SK-N-MC (cell line): ENCODE results near the gene TMIGD2.

Source experiments
- DNase-seq: peaks from one replicate; pipeline ENCODE4 v3.0.0-alpha.2; 2011; ENCODE audit warnings: low read depth, low spot score
- H3K27ac ChIP-seq: fragments of 200-600 bp; sonication (generic); 2 replicates; pipeline ENCODE4 v1.5.1; 2016; ENCODE audit warnings: mixed run types
- H3K36me3 ChIP-seq: fragments of 200-600 bp; sonication (generic); 2 replicates; pipeline ENCODE4 v1.6.1; 2017; ENCODE audit warnings: antibody characterized with exemption, low read length, mixed read lengths; ENCODE audit not compliant: insufficient read depth
- H3K4me3 ChIP-seq: fragments of 200-600 bp; sonication (generic); 2 replicates; pipeline ENCODE4 v1.5.1; 2016
- H3K9ac ChIP-seq: fragments of 200-600 bp; sonication (generic); 2 replicates; pipeline ENCODE4 v1.8.0; 2017; ENCODE audit warnings: mixed run types, mixed read lengths; ENCODE audit not compliant: insufficient read length
- H3K9me3 ChIP-seq: fragments of 200-600 bp; sonication (generic); 2 replicates; pipeline ENCODE4 v1.6.1; 2017; ENCODE audit warnings: low read depth, mild to moderate bottlenecking, antibody characterized with exemption, low read length, moderate library complexity, mixed read lengths
- EZH2 ChIP-seq: fragments of 200-600 bp; sonication (generic); IDR thresholded peaks from one replicate; pipeline ENCODE4 v1.6.1; 2017; ENCODE audit warnings: antibody characterized with exemption
- FOXP2 ChIP-seq: optimal IDR thresholded peaks from 2 replicates; pipeline ENCODE3; 2011; ENCODE audit warnings: mild to moderate bottlenecking, moderate library complexity; ENCODE audit not compliant: insufficient read depth; ENCODE audit errors: extremely low read length, control extremely low read depth
- POLR2AphosphoS5 ChIP-seq: IDR thresholded peaks from 2 replicates; pipeline ENCODE4 v1.6.1; 2012; ENCODE audit warnings: mild to moderate bottlenecking, low read depth, low read length, borderline replicate concordance

The TMIGD2 gene

DNA sequence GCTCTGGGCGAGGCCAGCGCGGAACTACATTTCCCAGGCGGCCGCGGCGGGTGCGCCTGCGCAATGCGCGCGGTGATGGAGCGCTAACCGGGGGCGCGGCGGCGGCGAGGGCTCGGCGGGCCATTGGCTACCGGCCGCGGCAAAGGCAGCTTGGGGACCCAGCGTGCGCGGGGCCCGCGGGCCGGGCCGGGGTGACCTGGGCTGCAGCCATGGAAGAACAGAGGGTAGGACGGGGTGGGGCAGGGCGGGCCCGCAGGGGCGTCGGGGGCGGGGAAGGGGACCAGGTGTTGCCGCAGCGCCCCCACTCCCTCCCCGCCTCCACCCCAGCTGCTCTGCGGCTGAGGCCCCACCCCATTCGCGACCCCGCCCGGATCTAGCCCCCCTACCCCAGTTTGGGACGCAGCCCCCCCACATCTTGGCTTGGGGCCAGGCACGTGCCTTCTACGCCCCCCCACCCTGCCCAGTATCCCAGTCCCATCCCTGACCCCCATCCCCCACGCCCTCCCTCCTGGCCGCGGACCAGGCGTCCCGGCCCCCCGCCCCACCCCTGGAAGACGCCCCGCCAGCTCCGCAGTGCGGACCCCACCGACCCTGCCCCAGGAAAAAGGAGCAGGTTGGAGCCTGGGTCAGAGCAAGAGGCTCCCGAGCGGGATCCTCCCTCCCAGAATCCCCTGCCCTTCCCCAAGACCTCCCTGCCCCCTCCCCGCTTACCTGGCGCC, 2.5 kb upstream of the TMIGD2 start, which contains the start of gene FSD1:
TSS of gene FSD1 (plus strand) at position 61 of the 719 bp plus-strand sequence. CDS start at position 210, 149 bp downstream.
- H3K9ac ChIP-seq = no peak within 1 kb of the TSS
- TF ChIP-seq POLR2AphosphoS5 (no peak), FOXP2 (no peak)
- H3K9me3 ChIP-seq = no peaks in the 10 kb centered on the region
- H3K36me3 ChIP-seq = no peaks in the 10 kb centered on the region
- no peak within 1 kb of the TSS for H3K27ac ChIP-seq
- DNase-seq = no peak
- H3K4me3 ChIP-seq = peak within 1 kb of the TSS; percentile 69

DNA sequence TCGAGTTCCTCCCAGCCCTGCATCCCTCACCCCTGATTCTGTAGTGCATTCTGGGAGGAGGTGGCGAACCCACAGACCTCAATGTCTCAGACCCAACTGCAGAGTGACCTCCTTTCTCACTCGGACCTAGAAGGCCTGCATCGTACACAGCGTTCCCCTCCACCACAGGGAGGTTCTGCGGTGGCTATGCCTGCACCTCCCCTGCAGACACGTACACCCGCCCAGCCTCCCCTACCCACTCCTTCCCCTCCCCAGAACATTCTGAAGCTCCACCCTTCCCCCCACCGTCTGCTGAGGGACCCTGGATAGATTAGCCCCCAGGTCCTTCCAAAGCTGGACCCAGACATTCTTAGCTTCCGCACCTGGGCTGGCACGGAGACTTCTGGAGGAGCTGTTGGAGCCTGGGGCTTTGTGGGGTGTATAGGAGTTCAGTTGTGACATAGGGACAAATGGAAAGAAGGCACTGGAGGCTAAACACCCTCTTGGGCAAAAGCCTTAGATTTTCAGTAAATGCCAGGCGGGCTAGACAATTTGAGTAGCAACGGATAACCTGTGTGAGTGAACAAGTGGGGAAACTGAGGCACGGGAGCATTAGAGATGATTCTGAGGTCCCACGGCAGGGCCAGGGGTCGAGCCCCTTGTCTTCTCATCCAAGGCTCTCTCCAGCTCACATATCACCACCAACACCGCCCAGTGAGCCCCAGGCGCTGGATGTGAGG, 1.8 kb upstream of the TMIGD2 start:
- no peaks in the 10 kb centered on the region for H3K9me3 ChIP-seq
- TF ChIP-seq POLR2AphosphoS5 (no peak), EZH2 (no peak), FOXP2 (no peak)
- no peaks in the 10 kb centered on the region for H3K36me3 ChIP-seq
- H3K9ac ChIP-seq = no peak overlapping the region
- DNase-seq = no peak
- peak overlapping the region; percentile 69 for H3K4me3 ChIP-seq
- H3K27ac ChIP-seq = no peak overlapping the region

- no peak for TF ChIP-seq FOXP2
- no peak for TF ChIP-seq POLR2AphosphoS5
- TF ChIP-seq EZH2 = no peak
- no peaks in the 10 kb centered on the region for H3K9me3 ChIP-seq
- H3K36me3 ChIP-seq = no peaks in the 10 kb centered on the region
- H3K4me3 ChIP-seq = no peak overlapping the region
- peak overlapping the region; percentile 15 for H3K9ac ChIP-seq
- DNase-seq = no peak
- H3K27ac ChIP-seq = no peak overlapping the region
Observed at GRCh38 chr19:4301590-4302242, 473 bp downstream of the TMIGD2 start.

DNA sequence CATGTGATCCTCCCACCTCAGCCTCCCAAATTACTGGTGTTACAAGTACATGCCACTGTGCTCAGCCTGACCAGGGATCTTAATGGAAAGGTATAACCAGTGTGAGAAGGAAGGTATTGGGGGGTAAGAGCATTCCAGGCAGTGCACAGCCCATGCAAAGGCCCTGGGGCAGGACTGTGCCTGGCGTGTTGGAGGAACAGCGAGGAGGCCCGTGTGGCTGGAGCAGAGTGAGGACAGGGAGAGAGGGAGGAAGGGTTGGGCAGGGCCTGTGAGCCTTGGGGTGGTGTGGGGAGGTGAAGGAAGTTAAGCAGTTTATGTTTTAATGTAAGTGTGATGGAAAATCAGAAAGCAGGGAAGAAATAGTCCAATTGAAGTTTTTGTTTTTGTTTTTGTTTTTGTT, 1.6 kb downstream of the TMIGD2 start:
- Histone ChIP-seq H3K9me3 (no peaks in the 10 kb centered on the region), H3K4me3 (no peak overlapping the region), H3K27ac (no peak overlapping the region), H3K36me3 (no peaks in the 10 kb centered on the region), H3K9ac (no peak overlapping the region)
- DNase-seq = no peak
- TF ChIP-seq FOXP2 = no peak
- TF ChIP-seq POLR2AphosphoS5 = no peak
- TF ChIP-seq EZH2 = no peak

DNA sequence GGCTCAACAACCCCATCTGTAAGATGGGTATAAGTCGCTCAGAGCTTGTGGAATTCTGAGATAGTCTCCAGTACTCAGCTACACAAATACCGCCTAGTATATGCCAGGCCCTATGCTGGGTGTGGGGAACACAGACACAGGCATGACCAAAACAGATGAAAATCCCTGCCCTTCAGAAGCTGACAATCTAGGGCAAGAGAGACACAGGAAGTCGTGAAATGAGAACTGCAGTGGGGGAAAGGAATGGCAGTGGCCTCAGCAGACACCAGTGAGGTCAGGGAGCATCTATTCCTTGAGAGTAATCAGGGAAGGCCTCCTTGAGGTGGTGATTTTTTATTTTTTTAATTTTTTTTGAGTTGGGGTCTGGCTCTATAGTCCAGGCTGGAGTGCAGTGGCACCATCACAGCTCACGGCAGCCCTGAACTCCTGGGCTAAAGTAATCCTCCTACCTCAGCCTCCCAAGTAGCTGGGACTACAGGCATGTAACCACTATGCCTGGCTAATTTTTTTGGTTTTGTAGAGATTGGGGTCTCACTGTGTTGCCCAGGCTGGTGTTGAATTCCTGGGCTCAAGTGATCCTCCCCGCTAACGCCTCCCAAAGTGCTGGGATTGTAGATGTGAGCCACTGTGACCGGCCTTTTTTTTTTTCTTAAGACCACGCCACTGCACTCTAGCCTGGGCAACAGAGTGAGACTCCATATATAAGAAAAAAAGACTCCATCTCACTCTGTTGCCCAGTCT, 3.2 kb downstream of the TMIGD2 start:
- TF ChIP-seq EZH2 (no peak), POLR2AphosphoS5 (no peak)

DNA sequence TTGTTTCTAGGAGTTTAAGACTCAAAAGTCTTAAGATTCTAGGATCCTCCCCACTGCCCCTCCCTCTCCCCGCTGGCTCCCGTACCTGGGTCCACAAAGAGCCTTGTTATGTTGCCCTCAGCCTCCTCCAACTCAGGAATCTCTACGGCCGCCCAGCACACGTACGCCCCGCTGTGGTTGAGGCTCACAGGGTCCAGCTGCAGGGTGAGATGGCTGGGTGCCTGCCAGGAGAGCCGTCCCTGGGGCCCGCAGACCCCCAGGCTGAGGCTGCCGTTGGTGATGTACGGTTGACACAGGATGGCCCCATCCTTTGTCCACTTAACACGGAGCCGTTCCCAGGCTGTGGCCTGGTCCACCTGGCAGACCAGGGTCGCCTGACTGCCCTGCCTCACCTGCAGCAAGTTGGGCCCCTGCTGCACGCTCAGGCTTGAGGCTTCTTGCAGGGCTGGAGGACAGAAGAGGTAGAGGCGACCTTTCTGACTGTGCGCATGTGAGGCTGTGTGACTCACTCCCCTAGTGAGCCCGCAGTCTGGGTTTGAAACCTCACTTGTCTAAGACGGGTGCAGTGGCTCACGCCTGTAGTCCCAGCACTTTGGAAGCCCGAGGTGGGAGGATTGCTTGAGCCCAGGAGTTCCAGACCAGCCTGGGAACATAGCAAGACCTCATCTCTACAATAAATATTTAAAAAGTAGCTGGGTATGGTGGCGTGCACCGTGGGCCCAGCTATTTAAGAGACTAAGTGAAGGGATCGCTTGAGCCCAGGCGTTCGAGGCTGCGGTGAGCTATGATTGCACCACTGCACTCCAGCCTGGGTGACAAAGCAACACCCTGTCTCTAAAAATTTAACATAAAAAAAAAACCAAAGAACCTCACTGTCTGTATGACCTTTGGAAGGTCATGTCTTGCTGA, 4.0 kb downstream of the TMIGD2 start:
- H3K9me3 ChIP-seq = no peaks in the 10 kb centered on the region
- no peak for DNase-seq
- no peak overlapping the region for H3K27ac ChIP-seq
- TF ChIP-seq FOXP2 = no peak
- no peak for TF ChIP-seq POLR2AphosphoS5
- no peaks in the 10 kb centered on the region for H3K36me3 ChIP-seq
- H3K9ac ChIP-seq = no peak overlapping the region
- H3K4me3 ChIP-seq = no peak overlapping the region

More for the DNA sequence above, 3.2 kb downstream of the TMIGD2 start:
- no peak overlapping the region for H3K27ac ChIP-seq
- H3K4me3 ChIP-seq = no peak overlapping the region
- no peak overlapping the region for H3K9ac ChIP-seq
- no peak for DNase-seq
- no peaks in the 10 kb centered on the region for H3K36me3 ChIP-seq
- H3K9me3 ChIP-seq = no peaks in the 10 kb centered on the region

DNA sequence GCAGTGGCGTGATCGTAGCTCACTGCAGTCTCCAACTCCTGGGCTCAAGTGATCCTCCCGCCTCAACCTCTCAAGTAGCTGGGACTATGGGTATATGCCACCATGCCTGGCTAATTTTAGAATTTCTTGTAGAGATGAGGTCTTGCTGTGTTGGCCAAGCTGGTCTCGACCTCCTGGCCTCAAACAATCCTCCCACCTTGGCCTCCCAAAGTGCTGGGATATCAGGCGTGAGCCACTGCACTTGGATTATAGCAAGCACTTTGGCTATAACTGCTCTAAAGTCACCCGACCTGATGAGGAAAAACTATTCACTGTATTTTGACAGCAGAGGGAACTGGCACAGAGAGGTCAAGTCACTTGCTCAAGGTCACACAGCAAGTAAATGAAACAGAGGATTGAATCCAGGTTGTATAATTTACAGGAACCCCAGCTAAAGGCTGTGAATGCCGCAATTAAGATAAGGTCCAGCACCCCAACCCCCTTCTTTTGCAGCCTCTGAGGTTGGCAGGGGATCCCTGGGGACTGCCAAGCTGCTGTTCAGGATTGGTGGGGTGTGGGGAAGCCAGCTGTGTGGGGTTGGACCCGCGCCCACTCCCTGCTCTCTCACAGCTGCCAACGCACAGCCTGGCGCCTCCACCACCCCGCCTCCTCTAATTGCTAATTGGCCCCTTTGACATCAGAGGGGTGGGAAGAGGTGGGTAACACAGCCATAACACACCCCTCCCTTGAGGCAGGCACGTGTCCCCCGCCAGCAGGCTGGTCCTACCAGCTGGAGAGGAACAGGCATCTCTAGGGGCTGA, 6.0 kb downstream of the TMIGD2 start:
- H3K4me3 ChIP-seq = peak overlapping the region; percentile 12; the same call in 1 of the 2 replicates
- no peak overlapping the region for H3K9ac ChIP-seq
- TF ChIP-seq FOXP2 (peak; percentile 65), EZH2 (no peak)
- DNase-seq = peak; percentile 32
- H3K27ac ChIP-seq = no peak overlapping the region
- H3K36me3 ChIP-seq = no peaks in the 10 kb centered on the region
- H3K9me3 ChIP-seq = no peaks in the 10 kb centered on the region
